ENCODE data around the gene AVPR1A. TPM values are rescaled to one million over a fixed set of nuclear protein-coding genes. Genes with fewer than 3 reads are reported as not detected.

Gene AVPR1A
- total RNA-seq, 1 experiment from 2014 or later = 0.07 TPM

DNA sequence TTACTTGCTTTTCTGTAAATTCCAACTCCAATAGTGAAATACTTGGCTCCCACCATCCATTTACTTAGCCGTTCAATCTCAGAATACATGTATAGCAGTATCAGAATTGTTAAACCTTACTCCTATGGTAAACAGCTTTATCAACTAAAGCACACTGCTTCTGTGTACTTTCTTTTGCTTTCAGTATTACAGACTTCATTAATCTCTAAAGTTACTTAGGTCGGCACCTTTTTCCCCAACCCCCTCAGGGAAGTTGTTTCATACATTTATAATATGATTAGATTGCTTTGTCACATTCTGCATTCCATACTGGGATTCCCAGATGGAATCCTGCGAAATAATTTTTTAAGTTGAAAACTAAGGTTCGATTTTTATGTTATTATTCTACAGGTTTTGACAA lies 12.5 kb downstream of the AVPR1A start:
- no peak overlapping the region for H3K4me2 ChIP-seq (ENCODE audit: low read length)

More for the DNA sequence above, 12.5 kb downstream of the AVPR1A start:
- H3K27me3 ChIP-seq (ENCODE audit: insufficient read depth, low read length) = no peaks in the 10 kb centered on the region
- no peaks in the 10 kb centered on the region for H3K4me1 ChIP-seq (ENCODE audit: control insufficient read depth in 1 of 2, insufficient read depth in 2 of 2, low read length in 2 of 2)
- H3K9ac ChIP-seq (ENCODE audit: low read length) = no peak overlapping the region
- no TSS peak for BruUV-seq (replicated peaks)
- TF ChIP-seq, protein P1, sequence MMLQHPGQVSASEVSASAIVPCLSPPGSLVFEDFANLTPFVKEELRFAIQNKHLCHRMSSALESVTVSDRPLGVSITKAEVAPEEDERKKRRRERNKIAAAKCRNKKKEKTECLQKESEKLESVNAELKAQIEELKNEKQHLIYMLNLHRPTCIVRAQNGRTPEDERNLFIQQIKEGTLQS (IDR thresholded peaks at IDR 0.05) = no peak
- TF ChIP-seq YY1 (IDR thresholded peaks at IDR 0.05; ENCODE audit: extremely low read depth, insufficient replicate concordance, low read depth, low read length) = no peak
- TF ChIP-seq, protein P2, sequence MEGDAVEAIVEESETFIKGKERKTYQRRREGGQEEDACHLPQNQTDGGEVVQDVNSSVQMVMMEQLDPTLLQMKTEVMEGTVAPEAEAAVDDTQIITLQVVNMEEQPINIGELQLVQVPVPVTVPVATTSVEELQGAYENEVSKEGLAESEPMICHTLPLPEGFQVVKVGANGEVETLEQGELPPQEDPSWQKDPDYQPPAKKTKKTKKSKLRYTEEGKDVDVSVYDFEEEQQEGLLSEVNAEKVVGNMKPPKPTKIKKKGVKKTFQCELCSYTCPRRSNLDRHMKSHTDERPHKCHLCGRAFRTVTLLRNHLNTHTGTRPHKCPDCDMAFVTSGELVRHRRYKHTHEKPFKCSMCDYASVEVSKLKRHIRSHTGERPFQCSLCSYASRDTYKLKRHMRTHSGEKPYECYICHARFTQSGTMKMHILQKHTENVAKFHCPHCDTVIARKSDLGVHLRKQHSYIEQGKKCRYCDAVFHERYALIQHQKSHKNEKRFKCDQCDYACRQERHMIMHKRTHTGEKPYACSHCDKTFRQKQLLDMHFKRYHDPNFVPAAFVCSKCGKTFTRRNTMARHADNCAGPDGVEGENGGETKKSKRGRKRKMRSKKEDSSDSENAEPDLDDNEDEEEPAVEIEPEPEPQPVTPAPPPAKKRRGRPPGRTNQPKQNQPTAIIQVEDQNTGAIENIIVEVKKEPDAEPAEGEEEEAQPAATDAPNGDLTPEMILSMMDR (IDR thresholded peaks at IDR 0.05 in 2 of 3, conservative IDR thresholded peaks at IDR 0.05 in 1 of 3; ENCODE audit: borderline replicate concordance in 1 of 3, insufficient read depth in 1 of 3, low read depth in 2 of 3, low read length in 2 of 3) = no peak
- TF ChIP-seq, protein P3, sequence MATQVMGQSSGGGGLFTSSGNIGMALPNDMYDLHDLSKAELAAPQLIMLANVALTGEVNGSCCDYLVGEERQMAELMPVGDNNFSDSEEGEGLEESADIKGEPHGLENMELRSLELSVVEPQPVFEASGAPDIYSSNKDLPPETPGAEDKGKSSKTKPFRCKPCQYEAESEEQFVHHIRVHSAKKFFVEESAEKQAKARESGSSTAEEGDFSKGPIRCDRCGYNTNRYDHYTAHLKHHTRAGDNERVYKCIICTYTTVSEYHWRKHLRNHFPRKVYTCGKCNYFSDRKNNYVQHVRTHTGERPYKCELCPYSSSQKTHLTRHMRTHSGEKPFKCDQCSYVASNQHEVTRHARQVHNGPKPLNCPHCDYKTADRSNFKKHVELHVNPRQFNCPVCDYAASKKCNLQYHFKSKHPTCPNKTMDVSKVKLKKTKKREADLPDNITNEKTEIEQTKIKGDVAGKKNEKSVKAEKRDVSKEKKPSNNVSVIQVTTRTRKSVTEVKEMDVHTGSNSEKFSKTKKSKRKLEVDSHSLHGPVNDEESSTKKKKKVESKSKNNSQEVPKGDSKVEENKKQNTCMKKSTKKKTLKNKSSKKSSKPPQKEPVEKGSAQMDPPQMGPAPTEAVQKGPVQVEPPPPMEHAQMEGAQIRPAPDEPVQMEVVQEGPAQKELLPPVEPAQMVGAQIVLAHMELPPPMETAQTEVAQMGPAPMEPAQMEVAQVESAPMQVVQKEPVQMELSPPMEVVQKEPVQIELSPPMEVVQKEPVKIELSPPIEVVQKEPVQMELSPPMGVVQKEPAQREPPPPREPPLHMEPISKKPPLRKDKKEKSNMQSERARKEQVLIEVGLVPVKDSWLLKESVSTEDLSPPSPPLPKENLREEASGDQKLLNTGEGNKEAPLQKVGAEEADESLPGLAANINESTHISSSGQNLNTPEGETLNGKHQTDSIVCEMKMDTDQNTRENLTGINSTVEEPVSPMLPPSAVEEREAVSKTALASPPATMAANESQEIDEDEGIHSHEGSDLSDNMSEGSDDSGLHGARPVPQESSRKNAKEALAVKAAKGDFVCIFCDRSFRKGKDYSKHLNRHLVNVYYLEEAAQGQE (IDR thresholded peaks at IDR 0.05; ENCODE audit: low read depth) = no peak
- TF ChIP-seq RAD21 (IDR thresholded peaks at IDR 0.05; ENCODE audit: low read depth) = no peak
- H4K20me1 ChIP-seq (ENCODE audit: insufficient read depth) = no peaks in the 10 kb centered on the region
- no peak overlapping the region for H3K27ac ChIP-seq (ENCODE audit: low read depth, low read length)
- ChIA-PET POLR2A (no interaction called here), RAD21 (ENCODE audit: low non-redundant PET in 1 of 2, low total read pairs in 2 of 2, uncharacterized antibody in 2 of 2, unreplicated experiment in 2 of 2) (no interaction called here), CTCF (no interaction called here)
- intact Hi-C loops (cut with micrococcal nuclease) = no loop called here
- H3K4me3 ChIP-seq (replicated peaks in 1 of 2; ENCODE audit: low read depth in 1 of 2, low read length in 2 of 2) = no peak overlapping the region
- no peaks in the 10 kb centered on the region for H3K9me3 ChIP-seq (ENCODE audit: control insufficient read depth in 1 of 2, insufficient read depth in 1 of 2, low read depth in 1 of 2, low read length in 2 of 2)
- no peaks in the 10 kb centered on the region for H3K9me2 ChIP-seq (ENCODE audit: insufficient read depth)
- ATAC-seq (no peak), DNase-seq (ENCODE audit: low read depth, low spot score) (no peak)
- H3K36me3 ChIP-seq (ENCODE audit: control insufficient read depth in 1 of 2, insufficient read depth in 2 of 2, low read length in 2 of 2) = no peaks in the 10 kb centered on the region
- H3K79me2 ChIP-seq (ENCODE audit: insufficient read depth, low read length) = no peaks in the 10 kb centered on the region
- H2AFZ ChIP-seq (ENCODE audit: low read depth, low read length, poor library complexity, severe bottlenecking) = no peak overlapping the region
